Loucy (cell line): ENCODE measurements around the gene RPS19.

ENCODE experiments used
- H2AFZ ChIP-seq: fragments of 200-600 bp; sonication (generic); 2 replicates; pipeline ENCODE4 v1.6.0; 2016; ENCODE audit warnings: antibody characterized with exemption, mild to moderate bottlenecking, low read length, moderate library complexity
- H3F3A ChIP-seq: fragments of 200-600 bp; 2 replicates; pipeline ENCODE4 v1.6.0; 2016; ENCODE audit warnings: antibody characterized with exemption, low read depth, mild to moderate bottlenecking
- H3K27me3 ChIP-seq: fragments of 200-600 bp; sonication (generic); 2 replicates; pipeline ENCODE4 v1.6.1; 2014; ENCODE audit warnings: low read length, mild to moderate bottlenecking; ENCODE audit not compliant: insufficient read depth, poor library complexity, severe bottlenecking
- H3K36me3 ChIP-seq: fragments of 200-600 bp; sonication (generic); 2 replicates; pipeline ENCODE4 v1.6.1; 2016; ENCODE audit warnings: low read length; ENCODE audit not compliant: insufficient read depth
- H3K4me1 ChIP-seq: fragments of 200-600 bp; sonication (generic); 2 replicates; pipeline ENCODE4 v1.5.1; 2014; ENCODE audit warnings: low read length, mild to moderate bottlenecking; ENCODE audit not compliant: insufficient read depth, poor library complexity, severe bottlenecking
- H3K4me2 ChIP-seq: fragments of 200-600 bp; sonication (generic); 2 replicates; pipeline ENCODE4 v1.6.0; 2014; ENCODE audit warnings: antibody characterized with exemption, low read length, low read depth, mild to moderate bottlenecking; ENCODE audit not compliant: poor library complexity, severe bottlenecking
- H3K4me3 ChIP-seq: fragments of 200-600 bp; sonication (generic); 2 replicates; pipeline ENCODE4 v1.5.1; 2014; ENCODE audit warnings: low read length, mild to moderate bottlenecking, mixed read lengths; ENCODE audit not compliant: poor library complexity, severe bottlenecking
- H3K79me2 ChIP-seq: fragments of 200-600 bp; sonication (generic); 2 replicates; pipeline ENCODE4 v1.6.1; 2014; ENCODE audit warnings: low read length; ENCODE audit not compliant: insufficient read depth
- H3K9ac ChIP-seq: fragments of 200-600 bp; sonication (generic); 2 replicates; pipeline ENCODE4 v1.6.0; 2014; ENCODE audit warnings: mild to moderate bottlenecking, low read depth, low read length, moderate library complexity; ENCODE audit not compliant: poor library complexity, severe bottlenecking
- H3K9me2 ChIP-seq: fragments of 200-600 bp; sonication (generic); replicated peaks from 2 replicates; pipeline ENCODE4 v1.6.1; 2016; ENCODE audit warnings: low read depth, low read length, mixed read lengths
- H3K9me3 ChIP-seq: fragments of 200-600 bp; sonication (generic); 2 replicates; pipeline ENCODE4 v1.6.1; 2014; ENCODE audit warnings: mild to moderate bottlenecking, antibody characterized with exemption, low read length, low read depth; ENCODE audit not compliant: insufficient read depth
- H4K20me1 ChIP-seq: fragments of 200-600 bp; sonication (generic); 2 replicates; pipeline ENCODE4 v1.6.0; 2014; ENCODE audit warnings: antibody characterized with exemption, low read length, mild to moderate bottlenecking; ENCODE audit not compliant: insufficient read depth, poor library complexity, severe bottlenecking
- CTCF ChIP-seq: fragments of 200-600 bp; sonication (generic); conservative IDR thresholded peaks from 2 replicates; pipeline ENCODE4 v1.5.1; 2014; ENCODE audit warnings: mild to moderate bottlenecking, antibody characterized with exemption, low read length
- EZH2phosphoT487 ChIP-seq: fragments of 200-600 bp; IDR thresholded peaks from 2 replicates; pipeline ENCODE4 v1.6.1; 2018; ENCODE audit warnings: antibody characterized with exemption, mild to moderate bottlenecking, moderate library complexity, borderline replicate concordance

The RPS19 gene

GRCh38 chr19:41876847-41877832 lies 17.1 kb downstream of the RPS19 start, which contains the start of gene CD79A:
CD79A (plus strand) TSS chr19:41877279; CDS start chr19:41877305, 26 bp downstream.
- Histone ChIP-seq H3K27me3 (no peaks in the 10 kb centered on the region), H3K9me3 (no peaks in the 10 kb centered on the region), H3K36me3 (peaks cover 5% of the 10 kb centered on the region; the same call in 1 of the 2 replicates), H3K79me2 (peaks cover 27% of the 10 kb centered on the region), H4K20me1 (no peaks in the 10 kb centered on the region), H3K9ac (peak within 1 kb of the TSS; percentile 81), H2AFZ (peak within 1 kb of the TSS; percentile 23; the same call in 1 of the 2 replicates), H3F3A (peaks cover 16% of the 10 kb centered on the region), H3K9me2 (no peaks in the 10 kb centered on the region), H3K4me1 (peaks cover 33% of the 10 kb centered on the region), H3K4me3 (peak within 1 kb of the TSS; percentile 77), H3K4me2 (peak within 1 kb of the TSS; percentile 89)
- TF ChIP-seq CTCF (no peak), EZH2phosphoT487 (no peak)

DNA sequence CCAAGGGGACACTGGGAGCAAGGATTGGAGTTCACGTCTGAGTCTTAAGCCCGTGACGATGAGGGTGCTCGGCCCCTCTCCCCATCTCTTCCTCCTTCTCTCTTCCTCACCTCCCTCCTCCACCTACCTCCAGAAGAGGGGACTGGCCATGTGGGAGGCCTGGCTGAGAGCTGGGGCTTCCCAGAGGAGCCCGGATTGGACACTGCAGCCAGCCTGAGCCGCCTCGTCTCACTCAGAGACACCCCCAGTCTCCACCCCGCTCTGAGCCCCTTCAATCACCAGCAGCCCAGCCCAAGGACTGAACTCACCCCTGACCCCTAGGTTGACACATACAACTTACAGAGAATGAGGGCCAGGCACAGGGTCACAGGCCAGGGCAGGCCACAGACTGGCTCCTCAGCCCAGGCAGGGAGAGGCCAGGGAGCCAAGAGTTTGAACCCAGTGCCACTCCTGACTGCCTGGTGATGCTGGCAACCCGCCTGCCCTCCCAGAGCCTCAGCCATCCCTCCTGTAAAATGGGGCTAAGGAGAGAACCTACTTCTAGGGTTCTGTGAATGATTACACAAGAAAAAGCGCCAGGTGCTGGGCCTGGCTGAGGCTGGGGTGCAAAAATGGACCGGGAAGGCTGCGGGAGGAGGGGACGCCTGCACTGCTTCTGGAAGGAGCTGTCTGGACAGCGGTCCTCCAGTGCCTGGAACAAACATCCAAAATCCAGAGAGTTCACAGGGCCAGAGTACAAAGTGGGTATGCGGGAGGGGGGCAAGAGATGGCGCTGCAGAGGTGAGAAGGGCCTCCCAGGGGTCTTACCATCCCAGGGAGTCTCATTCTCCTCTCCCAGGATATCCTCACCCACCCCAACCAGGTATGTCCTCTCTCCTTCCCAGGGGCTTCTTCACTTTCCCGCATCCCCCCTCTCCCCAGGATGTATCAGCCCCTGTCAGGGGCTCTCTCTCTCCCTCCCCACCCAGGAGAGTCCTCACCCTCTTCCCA lies 18.2 kb downstream of the RPS19 start:
- peak overlapping the region; percentile 77 for H3K4me3 ChIP-seq
- H2AFZ ChIP-seq: peak overlapping the region; percentile 23; the same call in 1 of the 2 replicates
- H3K4me2 ChIP-seq: peak overlapping the region; percentile 89
- peak overlapping the region; percentile 81 for H3K9ac ChIP-seq
- H3K9me2 ChIP-seq: no peaks in the 10 kb centered on the region
- H3K4me1 ChIP-seq: peaks cover 33% of the 10 kb centered on the region
- H3K36me3 ChIP-seq: no peaks in the 10 kb centered on the region
- H3K9me3 ChIP-seq: no peaks in the 10 kb centered on the region
- H3F3A ChIP-seq: peaks cover 16% of the 10 kb centered on the region
- TF ChIP-seq CTCF (no peak), EZH2phosphoT487 (no peak)
- peaks cover 28% of the 10 kb centered on the region for H3K79me2 ChIP-seq
- no peaks in the 10 kb centered on the region for H4K20me1 ChIP-seq
- no peaks in the 10 kb centered on the region for H3K27me3 ChIP-seq

- no peak for TF ChIP-seq CTCF
- Histone ChIP-seq H3K9me3 (no peaks in the 10 kb centered on the region), H3K4me1 (peaks cover 33% of the 10 kb centered on the region), H3K79me2 (peaks cover 35% of the 10 kb centered on the region), H3K27me3 (no peaks in the 10 kb centered on the region), H4K20me1 (no peaks in the 10 kb centered on the region), H2AFZ (no peak overlapping the region), H3K9me2 (no peaks in the 10 kb centered on the region), H3F3A (peaks cover 16% of the 10 kb centered on the region), H3K36me3 (no peaks in the 10 kb centered on the region), H3K4me2 (peak overlapping the region; percentile 89), H3K4me3 (peak overlapping the region; percentile 77), H3K9ac (peak overlapping the region; percentile 81)
These were observed 19.0 kb downstream of the RPS19 start for GRCh38 chr19:41879080-41879479.
